Measurements from ENCODE around the gene HS1BP3.

The HS1BP3 gene

GRCh38 chr2:20617081-20617575 lies 33.8 kb downstream of the HS1BP3 start:
- DNase-seq (ENCODE audit: low spot score): no peak

- no peak for DNase-seq (ENCODE audit: low spot score)
These were observed 34.5 kb downstream of the HS1BP3 start for GRCh38 chr2:20616341-20616871.

- no peak for DNase-seq (ENCODE audit: low spot score)
These were observed 35.2 kb downstream of the HS1BP3 start for GRCh38 chr2:20615466-20616241.

GRCh38 chr2:20615068-20615465 lies 35.8 kb downstream of the HS1BP3 start:
- DNase-seq (ENCODE audit: low spot score): no peak

GRCh38 chr2:20614201-20615067 lies 36.5 kb downstream of the HS1BP3 start:
- no peak for DNase-seq (ENCODE audit: low spot score)

- DNase-seq (ENCODE audit: low spot score): no peak
These were observed 37.7 kb downstream of the HS1BP3 start for GRCh38 chr2:20612925-20613916.

- DNase-seq (ENCODE audit: low spot score): no peak
These were observed 39.0 kb downstream of the HS1BP3 start for GRCh38 chr2:20611844-20612356.

- DNase-seq (ENCODE audit: low spot score): no peak
These were observed 39.6 kb downstream of the HS1BP3 start for GRCh38 chr2:20611077-20611843.

GRCh38 chr2:20609995-20610357 lies 40.9 kb downstream of the HS1BP3 start:
- DNase-seq (ENCODE audit: low spot score): no peak

- no peak for DNase-seq (ENCODE audit: low spot score)
These were observed 41.4 kb downstream of the HS1BP3 start for GRCh38 chr2:20609349-20609994.

GRCh38 chr2:20608666-20609348 lies 42.1 kb downstream of the HS1BP3 start:
- no peak for DNase-seq (ENCODE audit: low spot score)

- DNase-seq (ENCODE audit: low spot score): no peak
These were observed 43.5 kb downstream of the HS1BP3 start for GRCh38 chr2:20607446-20607845.

GRCh38 chr2:20606198-20606597 lies 44.7 kb downstream of the HS1BP3 start:
- no peak for DNase-seq (ENCODE audit: low spot score)

- DNase-seq (ENCODE audit: low spot score): no peak
These were observed 45.9 kb downstream of the HS1BP3 start for GRCh38 chr2:20604951-20605381.

GRCh38 chr2:20604401-20604911 lies 46.4 kb downstream of the HS1BP3 start:
- no peak for DNase-seq (ENCODE audit: low spot score)

- no peak for DNase-seq (ENCODE audit: low spot score)
These were observed 47.1 kb downstream of the HS1BP3 start for GRCh38 chr2:20603791-20604190.

GRCh38 chr2:20602803-20603202 lies 48.1 kb downstream of the HS1BP3 start:
- no peak for DNase-seq (ENCODE audit: low spot score)

GRCh38 chr2:20600756-20601325 lies 50.1 kb downstream of the HS1BP3 start:
- no peak for DNase-seq (ENCODE audit: low spot score)

Measured in COLO829 (cell line).